ENCODE measurements around the gene RDH13. TPM values are rescaled to one million over a fixed set of nuclear protein-coding genes. Genes with fewer than 3 reads are reported as not detected.

RDH13 gene
- polyA plus RNA-seq, 1 experiment, result 3.1 TPM

- no peak overlapping the region for H3K27ac ChIP-seq (ENCODE audit: low read depth, low read length)
- no peak overlapping the region for H3K4me3 ChIP-seq (ENCODE audit: low read depth, low read length)
- peaks cover 11% of the 10 kb centered on the region for H3K9me3 ChIP-seq (ENCODE audit: control insufficient read depth, insufficient read depth, low read length)
- POLR2A ChIA-PET, result no interaction called here
- TF ChIP-seq CTCF (IDR thresholded peaks at IDR 0.05; ENCODE audit: low read depth, low read length), result 0 out of 2 replicates have a peak, but pooled peaks have one; percentile 3
- no peaks in the 10 kb centered on the region for H3K27me3 ChIP-seq (ENCODE audit: control insufficient read depth, insufficient read depth, low read length)
- no peak for DNase-seq (ENCODE audit: low read depth, low spot score)
- CTCF ChIA-PET, result interaction anchor here (0.6 to 1.8 kb wide), 3 partner anchors 10 to 33 kb away, joined by 3 to 10 read pairs (median 7); no protein-coding TSS in a partner anchor
Observed at GRCh38 chr19:55098716-55099556, 36.0 kb upstream of the RDH13 start.

DNA sequence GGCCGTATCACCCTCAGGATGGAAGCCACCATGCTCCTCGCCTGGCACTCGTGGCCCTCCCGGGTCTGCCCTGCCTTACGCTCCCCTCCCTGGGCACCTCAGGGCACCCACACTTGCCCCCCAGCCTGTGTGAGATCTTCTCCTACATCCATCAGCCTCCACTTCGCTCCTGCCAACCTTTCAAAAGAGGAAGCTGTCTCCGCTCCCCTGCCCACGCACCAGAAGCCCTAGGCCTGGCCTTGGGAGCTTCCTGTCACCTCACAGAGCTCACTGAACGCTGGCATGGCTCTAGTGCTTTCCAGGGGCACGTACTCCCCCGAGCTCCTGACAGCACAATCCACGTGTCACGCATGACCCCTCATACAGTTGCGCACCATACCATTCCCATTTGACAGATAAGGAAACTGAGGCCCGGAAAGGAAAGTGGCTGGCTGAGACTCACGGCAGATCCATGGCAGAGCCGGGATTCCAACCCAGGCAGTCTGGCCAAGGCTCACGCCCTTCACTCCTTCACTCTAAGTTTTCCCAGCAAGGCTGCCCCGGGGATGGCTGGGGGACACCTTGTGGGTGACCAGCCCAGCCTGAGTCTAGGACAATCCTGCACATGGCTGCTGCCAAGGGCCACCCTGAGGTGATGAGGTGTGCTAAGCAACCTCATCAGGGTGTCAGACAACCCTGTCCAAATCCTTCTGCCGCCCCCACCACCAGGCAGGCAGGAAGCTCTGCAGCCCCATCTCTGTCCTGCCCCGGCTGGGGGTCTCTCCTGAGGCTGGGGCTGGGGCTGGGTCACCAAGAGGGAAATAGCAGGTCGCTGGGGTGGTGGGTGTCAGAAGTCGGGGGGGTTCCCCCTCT lies 35.1 kb upstream of the RDH13 start:
- DNase-seq (ENCODE audit: low read depth, low spot score), result no peak
- H3K27me3 ChIP-seq (ENCODE audit: control insufficient read depth, insufficient read depth, low read length), result no peaks in the 10 kb centered on the region
- no peak overlapping the region for H3K4me3 ChIP-seq (ENCODE audit: low read depth, low read length)
- no peak for TF ChIP-seq CTCF (IDR thresholded peaks at IDR 0.05; ENCODE audit: low read depth, low read length)
- ChIA-PET CTCF (interaction anchor here (0.6 to 1.8 kb wide), 2 partner anchors 9 to 34 kb away, joined by 3 to 10 read pairs; no protein-coding TSS in a partner anchor), POLR2A (no interaction called here)
- peaks cover 3% of the 10 kb centered on the region for H3K9me3 ChIP-seq (ENCODE audit: control insufficient read depth, insufficient read depth, low read length)
- H3K27ac ChIP-seq (ENCODE audit: low read depth, low read length), result no peak overlapping the region

DNA sequence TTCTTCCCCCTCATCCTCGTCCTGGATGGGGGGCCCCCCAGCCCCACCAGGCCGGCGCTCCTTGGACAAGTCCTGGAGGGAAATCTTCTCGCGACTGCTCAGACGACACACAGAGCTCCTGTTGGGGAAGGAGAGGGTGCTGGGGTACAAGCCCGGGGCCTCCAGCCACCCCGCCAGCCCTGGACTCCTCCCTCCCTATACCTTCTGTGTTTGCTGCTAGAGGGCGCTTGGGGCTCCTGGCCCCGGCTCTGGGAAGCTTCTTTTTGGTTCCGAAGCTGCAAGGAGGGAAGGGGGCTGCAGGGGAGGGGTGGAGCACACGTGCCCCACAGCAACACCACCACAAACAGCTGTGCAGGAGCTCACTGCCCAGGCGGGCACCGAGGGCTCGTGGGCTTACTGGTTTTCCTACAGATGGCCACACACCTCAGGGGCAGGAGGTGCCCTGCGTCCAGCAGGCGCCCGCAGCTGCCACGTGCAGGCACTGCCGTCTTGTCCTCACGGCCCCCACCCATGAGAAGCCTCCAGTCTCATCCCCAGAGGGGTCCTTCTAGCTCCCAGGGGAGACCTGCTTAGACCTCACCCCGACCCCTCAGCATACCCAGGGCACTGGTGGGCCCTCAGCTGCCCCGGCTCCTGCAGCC lies 33.2 kb upstream of the RDH13 start:
- H3K27ac ChIP-seq (ENCODE audit: low read depth, low read length), result no peak overlapping the region
- DNase-seq (ENCODE audit: low read depth, low spot score), result no peak
- ChIA-PET POLR2A (no interaction called here), CTCF (no interaction called here)
- no peak for TF ChIP-seq CTCF (IDR thresholded peaks at IDR 0.05; ENCODE audit: low read depth, low read length)
- H3K4me3 ChIP-seq (ENCODE audit: low read depth, low read length), result no peak overlapping the region
- no peaks in the 10 kb centered on the region for H3K27me3 ChIP-seq (ENCODE audit: control insufficient read depth, insufficient read depth, low read length)
- no peaks in the 10 kb centered on the region; the same call in 1 of the 2 replicates for H3K9me3 ChIP-seq (ENCODE audit: control insufficient read depth, insufficient read depth, low read length)

DNA sequence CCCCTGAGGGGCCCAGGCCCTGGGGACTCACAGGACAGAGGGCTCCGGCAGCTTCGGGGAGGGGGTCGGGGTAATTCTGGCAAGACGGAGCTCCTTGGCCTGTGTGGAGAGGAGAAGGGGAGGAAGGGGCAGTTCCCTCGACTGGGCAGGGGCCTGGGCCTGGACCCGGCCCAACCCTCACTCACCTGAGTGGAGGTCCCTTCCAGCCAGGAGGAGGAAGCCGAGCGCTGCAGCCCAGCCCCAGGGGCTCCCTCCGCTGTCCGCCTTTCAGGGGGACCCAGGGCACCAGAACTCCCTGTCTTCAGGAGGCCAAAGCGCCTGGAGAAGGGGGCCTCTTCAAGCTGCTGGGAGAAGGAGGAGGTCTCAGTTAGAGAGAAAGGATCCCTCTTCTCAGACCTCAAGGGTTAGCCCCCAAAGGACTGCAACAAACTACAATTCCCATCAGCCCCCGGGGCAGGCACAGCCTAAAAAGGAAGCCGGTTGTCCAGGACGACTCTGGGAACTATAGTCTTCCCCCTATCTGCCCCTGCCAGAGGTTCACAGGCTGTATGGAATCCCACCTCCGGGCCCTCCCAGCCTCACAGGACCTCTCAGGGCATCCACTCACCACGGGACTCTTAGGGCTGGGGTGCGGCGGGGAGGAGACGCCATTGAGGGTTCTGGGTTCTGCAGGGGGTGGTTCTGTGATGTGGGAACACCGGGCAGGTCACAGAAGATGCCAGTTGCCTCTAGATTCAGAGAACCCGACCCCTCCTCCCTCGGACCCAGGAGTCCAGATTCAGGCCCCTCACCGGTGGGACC lies 32.5 kb upstream of the RDH13 start:
- Histone ChIP-seq H3K4me3 (ENCODE audit: low read depth, low read length) (no peak overlapping the region), H3K9me3 (ENCODE audit: control insufficient read depth, insufficient read depth, low read length) (no peaks in the 10 kb centered on the region; the same call in 1 of the 2 replicates), H3K27ac (ENCODE audit: low read depth, low read length) (no peak overlapping the region), H3K27me3 (ENCODE audit: control insufficient read depth, insufficient read depth, low read length) (no peaks in the 10 kb centered on the region)
- no peak for DNase-seq (ENCODE audit: low read depth, low spot score)
- ChIA-PET POLR2A (no interaction called here), CTCF (no interaction called here)
- no peak for TF ChIP-seq CTCF (IDR thresholded peaks at IDR 0.05; ENCODE audit: low read depth, low read length)
